Kidney epithelial cell (primary cell): ENCODE results near the gene ACTR5. TPM values are rescaled to one million over a fixed set of nuclear protein-coding genes. Genes with fewer than 3 reads are reported as not detected.

Source experiments
- DNase-seq: peaks from one replicate; pipeline ENCODE4 v3.0.0-alpha.2; 2010; ENCODE audit warnings: low read depth
- H3K27me3 ChIP-seq: 2 replicates; pipeline ENCODE4 v1.6.0; 2011; ENCODE audit warnings: low read length; ENCODE audit not compliant: control insufficient read depth, insufficient read depth
- H3K36me3 ChIP-seq: 2 replicates; pipeline ENCODE4 v1.5.1; 2011; ENCODE audit warnings: low read length; ENCODE audit not compliant: control insufficient read depth, insufficient read depth
- H3K4me3 ChIP-seq: 2 replicates; pipeline ENCODE4 v1.5.1; 2011; ENCODE audit warnings: low read depth, mild to moderate bottlenecking, control low read depth, low read length
- CTCF ChIP-seq: IDR thresholded peaks from 2 replicates; pipeline ENCODE4 v1.5.1; 2011; ENCODE audit warnings: mild to moderate bottlenecking, moderate library complexity, low read length, control low read depth, inconsistent platforms; ENCODE audit not compliant: insufficient read depth, poor library complexity, severe bottlenecking
- total RNA-seq: library from RNA; depleted of rRNA; stranded (reverse); fragments of >200 nt; gene quantifications from 2 replicates; pipeline ENCODE4 v1.2.3, GENCODE V29; 2015

The ACTR5 gene
- total RNA-seq, 1 donor from 2014 or later, result 8.4 TPM

GRCh38 chr20:38723848-38724625 lies 24.2 kb upstream of the ACTR5 start, which contains the start of gene SLC32A1:
Gene SLC32A1 (plus strand): TSS chr20:38724486. CDS start chr20:38724725, 239 bp downstream.
- Histone ChIP-seq H3K27me3 (peaks cover 94% of the 10 kb centered on the region), H3K4me3 (no peak within 1 kb of the TSS), H3K36me3 (no peaks in the 10 kb centered on the region)
- TF ChIP-seq CTCF, result no peak
- no peak for DNase-seq

DNA sequence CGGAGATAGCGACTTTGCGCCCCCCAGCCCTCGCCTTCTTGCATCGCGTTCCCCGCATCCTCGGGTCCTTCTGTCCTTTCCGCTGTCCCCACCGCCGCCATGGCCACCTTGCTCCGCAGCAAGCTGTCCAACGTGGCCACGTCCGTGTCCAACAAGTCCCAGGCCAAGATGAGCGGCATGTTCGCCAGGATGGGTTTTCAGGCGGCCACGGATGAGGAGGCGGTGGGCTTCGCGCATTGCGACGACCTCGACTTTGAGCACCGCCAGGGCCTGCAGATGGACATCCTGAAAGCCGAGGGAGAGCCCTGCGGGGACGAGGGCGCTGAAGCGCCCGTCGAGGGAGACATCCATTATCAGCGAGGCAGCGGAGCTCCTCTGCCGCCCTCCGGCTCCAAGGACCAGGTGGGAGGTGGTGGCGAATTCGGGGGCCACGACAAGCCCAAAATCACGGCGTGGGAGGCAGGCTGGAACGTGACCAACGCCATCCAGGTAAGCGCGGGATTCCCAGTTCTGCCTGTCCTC lies 23.6 kb upstream of the ACTR5 start:
- Histone ChIP-seq H3K36me3 (no peaks in the 10 kb centered on the region), H3K4me3 (no peak overlapping the region), H3K27me3 (peaks cover 96% of the 10 kb centered on the region)
- TF ChIP-seq CTCF, result no peak
- no peak for DNase-seq

GRCh38 chr20:38725148-38725901 lies 22.9 kb upstream of the ACTR5 start:
- TF ChIP-seq CTCF, result no peak

GRCh38 chr20:38725931-38726803 lies 22.1 kb upstream of the ACTR5 start:
- DNase-seq, result no peak
- H3K36me3 ChIP-seq, result no peaks in the 10 kb centered on the region
- no peak overlapping the region for H3K4me3 ChIP-seq
- H3K27me3 ChIP-seq, result peaks cover 96% of the 10 kb centered on the region
- peak; percentile 47 for TF ChIP-seq CTCF

More at GRCh38 chr20:38725148-38725901, 22.9 kb upstream of the ACTR5 start:
- DNase-seq, result no peak
- Histone ChIP-seq H3K36me3 (no peaks in the 10 kb centered on the region), H3K4me3 (no peak overlapping the region), H3K27me3 (peaks cover 96% of the 10 kb centered on the region)

DNA sequence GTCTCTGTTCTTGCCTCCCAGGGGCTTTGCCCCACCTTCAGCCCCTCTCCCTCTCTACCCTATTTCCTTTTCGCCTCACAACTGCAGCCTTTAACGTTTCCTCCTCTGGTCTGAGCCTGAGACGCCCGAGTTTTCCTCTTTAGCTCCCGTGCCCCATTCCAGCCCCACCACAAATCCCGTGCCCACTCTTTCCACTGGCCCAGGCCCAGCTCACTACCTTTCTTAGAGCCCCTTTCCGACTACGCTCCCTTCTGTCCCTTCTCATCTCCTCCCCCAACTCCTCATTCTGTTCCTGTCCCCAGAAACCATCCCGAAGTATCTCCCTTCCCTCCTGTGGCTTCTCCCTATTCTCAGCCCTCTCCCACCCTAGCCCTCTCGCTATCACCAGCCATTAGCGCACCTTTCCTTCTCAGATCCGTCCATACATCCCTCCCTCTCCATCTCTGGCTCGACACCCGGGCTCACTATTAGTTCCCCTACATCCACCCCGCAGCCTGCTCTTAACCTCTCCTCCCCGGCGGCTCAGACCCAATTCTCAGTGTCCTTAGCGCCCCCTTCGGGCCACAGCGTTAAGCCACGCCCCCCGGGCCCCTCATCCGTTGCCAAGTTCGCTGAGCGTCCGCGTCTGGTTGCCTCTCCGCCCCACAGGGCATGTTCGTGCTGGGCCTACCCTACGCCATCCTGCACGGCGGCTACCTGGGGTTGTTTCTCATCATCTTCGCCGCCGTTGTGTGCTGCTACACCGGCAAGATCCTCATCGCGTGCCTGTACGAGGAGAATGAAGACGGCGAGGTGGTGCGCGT lies 21.3 kb upstream of the ACTR5 start:
- Histone ChIP-seq H3K4me3 (no peak overlapping the region), H3K36me3 (no peaks in the 10 kb centered on the region), H3K27me3 (peaks cover 98% of the 10 kb centered on the region)
- peak; percentile 27 for TF ChIP-seq CTCF
- DNase-seq, result no peak
